GM19023 (cell line): Measurements from ENCODE around the gene KLHL4.
"Not testable (repeated sequence)": the region's sequence is repeated elsewhere in the genome, so short reads cannot be mapped to it uniquely, and the experiment has no call there.

Experiments
- ATAC-seq: cut with Tn5 transposase; IDR thresholded peaks from one replicate; pipeline ENCODE4 v1.9.1; 2021; ENCODE audit warnings: mild to moderate bottlenecking, moderate library complexity; ENCODE audit not compliant: unreplicated experiment

The KLHL4 gene

DNA sequence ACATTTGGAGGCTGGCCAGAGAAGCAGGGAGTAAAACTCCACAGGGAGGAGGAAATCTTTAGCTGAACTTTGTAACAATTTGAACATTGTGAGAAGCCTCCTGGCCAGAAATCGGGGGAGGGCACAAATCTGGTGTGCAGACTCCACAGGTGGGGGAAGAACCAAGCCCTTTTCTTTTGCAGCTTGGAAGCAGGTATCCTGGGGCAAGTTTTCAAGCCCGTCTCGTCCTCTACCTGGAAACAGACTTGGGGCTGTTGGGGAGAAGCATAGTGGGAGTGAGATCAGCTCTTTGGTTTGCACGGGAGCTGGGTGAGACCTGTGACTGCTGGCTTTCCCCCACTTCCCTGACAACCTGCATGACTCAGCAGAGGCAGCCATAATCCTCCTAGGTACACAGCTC lies 123.8 kb downstream of the KLHL4 start:
- ATAC-seq = not testable (repeated sequence)

GRCh38 chrX:87661761-87662160 lies 144.2 kb downstream of the KLHL4 start:
- ATAC-seq = no peak

DNA sequence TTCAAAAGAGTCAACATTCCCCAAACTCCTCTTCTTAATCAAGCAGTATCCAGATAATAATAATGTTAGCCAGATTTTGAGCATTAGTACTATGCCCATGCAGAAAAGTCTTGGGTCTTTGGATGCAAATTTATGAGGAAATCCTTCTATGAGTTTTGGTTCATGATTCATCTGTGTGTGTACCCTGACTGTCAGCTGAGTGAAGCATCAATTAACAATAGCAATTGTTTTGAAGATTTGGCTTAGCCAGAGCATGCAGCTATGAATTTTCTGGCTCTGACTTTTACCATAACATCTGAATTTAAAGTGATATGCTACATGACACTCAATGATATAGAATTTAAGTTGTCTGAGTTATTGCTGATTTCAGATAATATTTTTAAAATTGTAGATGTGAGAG lies 145.8 kb downstream of the KLHL4 start:
- ATAC-seq = no peak

DNA sequence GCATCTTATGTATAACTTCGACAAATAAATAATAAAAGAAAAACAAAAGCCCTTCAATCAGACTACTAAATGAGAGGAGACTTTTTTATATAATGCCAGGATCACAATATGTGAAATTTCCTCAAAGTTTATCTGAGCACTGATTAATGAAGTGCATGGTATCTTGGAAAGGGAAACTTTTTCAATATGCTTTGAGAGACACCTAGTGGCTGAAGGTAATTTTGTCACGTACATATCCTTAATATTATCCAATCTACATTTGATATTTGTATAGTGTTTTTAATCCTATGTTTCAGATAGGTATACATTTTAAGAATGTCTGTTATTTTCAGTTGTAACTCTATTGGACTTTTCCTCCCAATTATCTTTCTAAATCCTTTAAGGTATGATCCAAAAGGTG lies 146.8 kb downstream of the KLHL4 start:
- ATAC-seq = no peak

DNA sequence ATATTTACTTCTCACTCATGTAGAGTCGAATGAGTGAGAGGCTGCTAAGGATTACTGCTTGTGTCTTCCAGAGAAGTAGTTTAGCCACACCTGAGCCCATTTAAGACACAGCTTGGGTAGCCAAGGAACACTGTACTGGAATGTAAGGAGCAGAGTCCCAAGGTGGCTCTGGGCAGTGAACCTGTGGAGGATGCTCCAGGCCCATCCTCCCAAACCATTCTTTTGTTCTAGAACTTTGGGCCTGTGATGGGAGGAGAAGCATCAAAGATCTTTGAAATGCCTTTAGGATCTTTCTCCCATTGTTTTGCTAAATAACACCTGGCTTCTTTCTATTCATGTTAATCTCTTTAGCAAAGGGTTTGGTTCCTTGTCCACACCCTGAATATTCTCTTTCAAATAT lies 162.2 kb downstream of the KLHL4 start:
- no peak for ATAC-seq

DNA sequence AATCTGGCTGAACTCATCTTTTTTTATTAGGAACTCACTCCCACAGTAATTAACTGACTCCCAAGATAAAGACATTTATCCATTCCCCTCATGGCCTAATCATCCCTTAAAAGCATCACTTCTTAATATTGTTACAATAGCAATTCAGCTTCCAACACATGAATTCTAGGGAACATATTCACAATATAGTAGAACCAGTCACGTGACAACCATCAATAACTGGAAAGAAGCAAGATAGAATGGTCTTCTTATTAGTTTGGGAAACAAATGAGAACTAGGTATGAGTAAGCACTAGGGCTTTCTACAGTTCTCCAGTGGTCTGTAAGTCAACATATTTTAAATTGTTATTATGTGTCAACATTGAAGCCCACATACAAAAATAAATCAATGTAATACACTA lies 170.1 kb downstream of the KLHL4 start:
- ATAC-seq = no peak

DNA sequence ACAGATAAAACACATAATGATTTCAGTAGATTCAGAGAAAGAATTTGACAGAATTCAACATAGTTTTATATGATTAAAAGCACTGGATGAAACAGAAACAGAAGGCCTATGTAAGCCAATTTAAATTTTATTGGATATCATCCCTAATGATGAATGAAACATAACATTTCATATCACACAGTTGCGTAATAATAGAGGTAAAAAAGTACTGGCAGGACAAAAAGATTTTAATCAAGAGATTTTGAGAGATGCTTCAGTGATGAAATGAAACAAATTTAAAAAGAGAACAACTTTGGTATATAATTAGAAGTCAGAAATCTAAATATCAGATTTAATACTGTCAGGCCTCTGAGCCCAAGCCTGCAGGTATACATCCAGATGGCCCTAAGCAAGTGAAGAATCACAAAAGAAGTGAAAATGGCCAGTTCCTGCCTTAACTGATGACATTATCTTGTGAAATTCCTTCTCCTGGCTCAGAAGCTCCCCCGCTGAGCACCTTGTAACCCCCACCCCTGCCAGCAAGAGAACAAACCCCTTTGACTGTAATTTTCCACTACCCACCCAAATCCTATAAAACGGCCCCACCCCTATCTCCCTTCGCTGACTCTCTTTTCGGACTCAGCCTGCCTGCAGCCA lies 170.6 kb downstream of the KLHL4 start:
- ATAC-seq = not testable (repeated sequence)

GRCh38 chrX:87689218-87689617 lies 171.6 kb downstream of the KLHL4 start:
- not testable (repeated sequence) for ATAC-seq

DNA sequence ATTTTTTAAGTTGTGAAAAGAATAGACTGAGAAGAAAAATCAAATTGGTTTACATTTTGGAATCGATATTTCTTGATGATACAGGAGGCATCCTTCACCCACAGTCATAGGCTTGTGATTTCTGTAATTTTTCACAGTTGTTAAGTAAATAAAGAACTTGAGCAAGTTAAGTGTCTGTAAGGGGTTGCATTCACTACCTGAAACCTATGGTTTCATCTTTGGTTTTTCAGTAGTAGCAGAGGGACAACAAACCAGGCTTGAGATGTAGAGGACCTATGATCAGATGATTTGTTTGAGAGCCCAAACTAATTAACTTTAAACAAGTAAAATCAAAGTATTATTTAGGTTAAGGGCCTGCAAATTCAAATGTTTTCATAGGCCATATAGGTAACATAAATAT lies 175.6 kb downstream of the KLHL4 start:
- ATAC-seq = no peak

- ATAC-seq = no peak
Observed at GRCh38 chrX:87697409-87697808, 179.8 kb downstream of the KLHL4 start.

- no peak for ATAC-seq
Observed at GRCh38 chrX:87702795-87703194, 185.2 kb downstream of the KLHL4 start.

GRCh38 chrX:87703469-87703868 lies 185.9 kb downstream of the KLHL4 start:
- ATAC-seq = not testable (repeated sequence)

- ATAC-seq = no peak
Observed at GRCh38 chrX:87706134-87706533, 188.5 kb downstream of the KLHL4 start.

GRCh38 chrX:87710580-87710979 lies 193.0 kb downstream of the KLHL4 start:
- no peak for ATAC-seq
